MG63 (cell line): Measurements from ENCODE around the gene TTLL11. TPM values are rescaled to one million over a fixed set of nuclear protein-coding genes. Genes with fewer than 3 reads are reported as not detected.

ENCODE experiments used
- DNase-seq: peaks from one replicate; pipeline ENCODE4 v3.0.0-alpha.2; 2020
- H3K27me3 ChIP-seq: fragments of 250-450 bp; sonication (Bioruptor Pico); 2 replicates; pipeline ENCODE4 v1.5.1; 2020; ENCODE audit warnings: mild to moderate bottlenecking, moderate library complexity
- H3K36me3 ChIP-seq: fragments of 250-450 bp; sonication (Bioruptor Pico); 2 replicates; pipeline ENCODE4 v1.5.1; 2020; ENCODE audit warnings: mild to moderate bottlenecking, moderate library complexity
- H3K4me3 ChIP-seq: fragments of 250-450 bp; sonication (Bioruptor Pico); 2 replicates; pipeline ENCODE4 v1.5.1; 2020; ENCODE audit warnings: mild to moderate bottlenecking, moderate library complexity
- H3K9me3 ChIP-seq: fragments of 250-450 bp; sonication (Bioruptor Pico); 2 replicates; pipeline ENCODE4 v1.5.1; 2020; ENCODE audit warnings: mild to moderate bottlenecking, moderate library complexity
- total RNA-seq: library from RNA; depleted of rRNA; stranded (reverse); fragments of >200 nt; shearing (Covaris generic); gene quantifications from 2 replicates; pipeline ENCODE4 v1.2.3, GENCODE V29; 2014; ENCODE audit warnings: low replicate concordance

TTLL11 gene
- total RNA-seq, 1 experiment from 2014 or later, result 3.2 TPM

DNA sequence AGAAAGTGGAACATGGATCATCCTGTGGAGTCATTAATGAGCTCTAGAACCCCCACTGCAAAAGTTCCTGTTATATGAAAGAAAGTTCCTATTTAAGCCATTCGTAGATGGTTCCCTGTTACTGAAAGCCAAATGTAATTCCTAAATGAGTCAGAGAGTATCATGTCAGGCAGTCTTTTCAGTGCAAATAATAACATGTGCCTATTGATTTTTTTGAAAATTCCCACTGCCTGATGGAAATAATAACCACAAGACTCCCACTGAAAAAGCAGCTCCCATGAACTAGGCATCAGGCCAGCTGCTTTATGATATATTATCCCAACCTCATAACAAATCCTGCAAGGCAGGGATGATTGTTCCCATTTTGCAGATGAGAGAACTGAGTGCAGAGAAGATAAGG lies 224.5 kb downstream of the TTLL11 start:
- H3K9me3 ChIP-seq, result no peaks in the 10 kb centered on the region
- DNase-seq, result no peak
- H3K27me3 ChIP-seq, result no peaks in the 10 kb centered on the region
- H3K36me3 ChIP-seq, result no peaks in the 10 kb centered on the region
- H3K4me3 ChIP-seq, result no peak overlapping the region

DNA sequence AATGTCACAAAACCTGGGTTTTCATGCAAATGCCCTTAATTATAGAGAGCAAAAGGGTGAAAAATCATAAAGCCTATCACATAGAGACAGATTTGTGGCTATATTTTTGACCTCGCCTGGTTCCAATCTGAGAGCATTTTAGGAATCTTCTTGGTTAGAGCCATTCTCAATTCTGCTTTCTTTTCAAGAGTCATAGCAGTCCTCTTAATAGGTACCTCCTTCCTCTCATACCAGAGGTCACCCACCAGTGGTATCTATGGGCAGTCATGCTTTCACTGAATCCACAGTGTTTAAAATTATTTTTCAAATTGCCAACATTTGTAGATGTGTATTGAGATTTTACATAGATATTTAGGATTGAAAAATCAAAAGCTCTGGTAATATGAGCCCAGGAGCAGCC lies 226.2 kb downstream of the TTLL11 start:
- DNase-seq, result no peak
- no peaks in the 10 kb centered on the region for H3K27me3 ChIP-seq
- H3K36me3 ChIP-seq, result no peaks in the 10 kb centered on the region
- no peak overlapping the region for H3K4me3 ChIP-seq
- H3K9me3 ChIP-seq, result no peaks in the 10 kb centered on the region

DNA sequence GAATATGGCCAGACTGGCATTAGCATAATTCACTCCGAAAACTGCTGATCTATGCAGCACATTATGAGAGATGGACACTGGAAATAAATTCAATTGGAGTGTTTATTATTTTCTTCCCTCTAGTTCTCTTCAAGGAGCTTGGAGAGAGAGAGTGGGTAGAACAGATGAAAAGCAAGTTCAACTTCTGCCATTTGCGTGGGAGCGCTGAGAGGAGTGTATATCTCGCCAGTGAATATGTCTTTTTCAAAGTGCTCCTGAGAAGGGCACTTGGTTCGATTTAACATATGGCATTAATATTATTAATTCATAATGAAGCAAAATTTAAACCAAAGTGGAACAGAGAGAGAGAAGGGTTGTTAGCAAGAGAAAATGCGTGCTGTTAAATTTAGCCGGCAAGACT lies 227.2 kb downstream of the TTLL11 start:
- H3K27me3 ChIP-seq, result no peaks in the 10 kb centered on the region
- H3K9me3 ChIP-seq, result no peaks in the 10 kb centered on the region
- no peaks in the 10 kb centered on the region for H3K36me3 ChIP-seq
- no peak overlapping the region for H3K4me3 ChIP-seq
- DNase-seq, result no peak

DNA sequence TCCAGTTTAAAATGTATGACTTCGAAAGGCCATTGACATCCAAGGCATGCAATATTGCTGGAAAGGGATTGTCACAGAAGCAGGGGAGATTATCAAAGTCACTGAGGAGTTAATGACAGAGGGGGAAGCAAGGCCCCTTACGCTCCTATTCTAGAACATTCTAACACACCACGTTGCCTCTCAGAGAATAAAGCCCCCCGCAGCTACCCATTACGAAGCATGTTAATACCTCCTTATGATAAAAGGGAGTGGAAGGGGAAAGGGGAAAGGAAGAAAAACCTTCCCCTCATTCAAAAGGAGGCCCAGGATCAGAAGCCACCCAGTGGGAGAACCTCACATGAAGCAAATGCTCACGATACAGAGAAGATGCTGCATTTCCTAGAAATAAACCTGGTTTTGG lies 228.0 kb downstream of the TTLL11 start:
- no peak for DNase-seq
- Histone ChIP-seq H3K4me3 (no peak overlapping the region), H3K9me3 (no peaks in the 10 kb centered on the region), H3K27me3 (no peaks in the 10 kb centered on the region), H3K36me3 (no peaks in the 10 kb centered on the region)

DNA sequence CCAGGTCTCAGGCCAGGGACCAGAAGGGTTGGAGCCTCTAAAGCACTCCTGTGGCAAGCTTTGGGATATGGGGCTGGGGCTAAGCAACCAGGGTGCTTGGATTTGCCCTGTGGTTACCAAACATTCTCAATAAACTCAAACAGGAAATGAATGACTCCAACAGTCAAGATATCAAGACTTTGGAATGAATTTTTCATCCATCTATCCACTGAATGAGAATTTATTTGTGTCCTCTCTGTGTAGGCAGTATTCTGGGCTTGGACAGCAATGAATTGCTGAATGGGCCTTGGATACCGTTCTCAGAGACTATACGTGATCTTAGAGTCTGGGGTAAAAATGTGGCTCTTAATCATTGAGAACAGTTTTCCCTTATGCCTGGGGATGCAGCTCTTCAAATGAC lies 229.2 kb downstream of the TTLL11 start:
- H3K9me3 ChIP-seq, result no peaks in the 10 kb centered on the region
- H3K36me3 ChIP-seq, result no peaks in the 10 kb centered on the region
- no peaks in the 10 kb centered on the region for H3K27me3 ChIP-seq
- DNase-seq, result no peak
- no peak overlapping the region for H3K4me3 ChIP-seq

DNA sequence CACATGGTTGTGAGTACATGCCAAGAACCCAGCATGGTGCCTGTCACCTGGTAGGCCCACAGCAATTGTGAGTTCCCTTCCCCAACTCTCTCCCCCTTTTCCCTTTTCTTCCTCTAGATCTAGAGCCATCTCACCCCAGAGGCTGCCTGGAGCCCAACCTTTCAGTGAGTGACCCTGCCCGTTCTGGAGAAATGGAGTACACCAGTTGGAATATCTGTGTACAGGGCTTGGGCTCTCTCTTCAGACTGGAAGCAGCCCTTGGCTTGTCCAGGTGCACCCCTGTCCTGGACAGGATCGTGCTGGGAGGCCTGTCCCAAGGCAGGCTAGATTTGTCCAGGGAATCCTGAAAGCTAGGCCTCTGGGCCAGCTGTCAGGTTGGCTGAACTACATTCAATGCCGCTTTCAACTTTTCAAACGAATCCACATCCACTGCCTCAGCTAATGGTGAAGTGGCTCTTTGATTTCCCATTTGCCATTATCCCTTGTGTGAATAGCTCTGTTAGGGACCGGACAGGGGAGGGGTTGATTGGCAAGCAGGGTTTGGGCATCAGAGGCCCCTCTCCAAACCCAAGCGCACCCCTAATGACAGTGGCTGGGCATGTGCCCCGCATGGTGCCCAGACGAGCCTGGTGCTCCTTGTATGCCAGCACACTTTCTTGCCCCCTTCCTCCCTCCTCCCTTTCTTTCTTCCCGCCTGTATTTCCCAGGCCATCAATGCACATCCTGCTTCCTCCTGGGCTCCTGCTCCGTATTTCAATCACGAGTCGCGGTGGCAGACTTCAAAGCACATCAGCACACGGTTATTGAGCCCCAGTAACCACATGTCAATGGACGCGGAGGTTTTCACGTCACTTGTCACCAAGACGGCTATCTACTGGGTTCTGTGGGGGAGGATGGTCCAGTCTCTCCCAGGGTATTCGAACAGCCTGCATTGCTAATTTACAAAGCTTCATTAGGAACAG lies 230.5 kb downstream of the TTLL11 start:
- H3K9me3 ChIP-seq, result no peaks in the 10 kb centered on the region
- DNase-seq, result no peak
- no peak overlapping the region for H3K4me3 ChIP-seq
- no peaks in the 10 kb centered on the region for H3K36me3 ChIP-seq
- no peaks in the 10 kb centered on the region for H3K27me3 ChIP-seq

DNA sequence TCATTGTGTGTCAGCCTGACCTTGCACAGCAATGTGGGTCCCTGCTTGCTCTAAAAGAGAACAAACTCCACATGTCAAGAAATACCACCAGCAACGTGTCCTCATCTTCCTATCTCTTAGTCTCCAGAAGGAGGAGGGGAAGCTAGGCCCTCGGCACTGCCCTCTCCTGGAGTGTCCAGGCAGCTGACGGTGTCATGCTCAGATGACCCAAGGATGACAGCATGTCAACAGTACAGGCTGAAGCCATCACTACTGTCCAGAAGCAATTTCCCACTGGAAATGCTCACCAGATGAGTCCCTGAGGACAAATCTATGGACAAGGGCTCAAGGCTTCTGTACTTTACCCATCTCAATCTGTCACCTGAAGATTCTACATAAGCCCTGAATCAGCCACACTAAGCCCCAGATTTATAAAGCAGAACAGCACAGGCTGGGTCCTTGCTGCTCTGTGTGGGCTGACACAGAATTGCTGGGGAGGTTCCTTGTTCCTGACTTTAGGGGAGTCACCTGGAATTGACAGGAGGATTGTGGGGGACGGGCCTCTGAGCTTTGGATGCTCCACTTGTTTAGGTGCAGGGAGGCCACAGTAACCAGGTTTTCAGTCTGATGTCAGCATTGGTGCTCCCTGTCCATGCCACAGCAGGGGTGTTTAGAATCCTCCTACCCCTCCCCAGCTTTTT lies 231.5 kb downstream of the TTLL11 start:
- H3K36me3 ChIP-seq, result no peaks in the 10 kb centered on the region
- no peaks in the 10 kb centered on the region for H3K9me3 ChIP-seq
- H3K4me3 ChIP-seq, result no peak overlapping the region
- no peak for DNase-seq
- no peaks in the 10 kb centered on the region for H3K27me3 ChIP-seq

DNA sequence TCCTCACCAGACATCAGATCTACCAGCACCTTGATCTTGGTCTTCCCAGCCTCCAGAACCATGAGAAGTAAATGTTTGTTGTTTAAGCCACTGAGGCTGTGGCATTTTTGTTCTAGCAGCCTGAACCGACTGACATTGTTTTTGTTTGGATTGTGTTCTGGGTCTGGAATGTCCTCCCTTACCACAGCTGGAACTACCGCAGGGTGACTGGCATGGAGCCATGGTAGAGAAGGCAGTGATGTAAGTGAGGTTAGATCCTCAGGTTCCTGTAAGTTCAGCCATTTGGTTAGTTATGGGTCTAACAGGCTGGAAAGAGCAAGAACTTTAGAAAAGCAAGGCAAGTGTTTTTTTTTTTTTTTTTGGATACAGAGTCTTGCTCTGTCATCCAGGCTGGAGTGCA lies 232.4 kb downstream of the TTLL11 start:
- no peaks in the 10 kb centered on the region for H3K36me3 ChIP-seq
- H3K4me3 ChIP-seq, result no peak overlapping the region
- H3K9me3 ChIP-seq, result no peaks in the 10 kb centered on the region
- no peaks in the 10 kb centered on the region for H3K27me3 ChIP-seq
- DNase-seq, result peak; percentile 74

DNA sequence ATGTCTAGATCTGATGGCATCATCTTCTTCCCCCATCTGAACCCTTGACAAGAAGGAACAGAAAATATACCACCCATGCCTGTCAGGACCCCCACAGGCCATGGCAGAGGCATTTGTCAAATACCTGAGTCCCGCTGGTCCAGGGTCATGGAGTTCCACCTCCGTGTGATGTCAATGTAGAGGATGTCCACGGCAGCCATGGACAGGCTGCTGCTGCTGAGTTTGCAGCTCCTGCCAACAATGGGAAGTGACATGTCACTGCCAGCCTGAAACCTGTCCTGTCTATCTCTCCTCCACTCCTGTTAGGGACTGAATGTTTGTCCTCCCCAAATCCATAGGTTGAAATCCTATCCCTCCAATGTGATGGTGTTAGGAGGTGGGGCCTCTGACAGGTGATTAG lies 232.9 kb downstream of the TTLL11 start:
- DNase-seq, result no peak
- Histone ChIP-seq H3K4me3 (no peak overlapping the region), H3K27me3 (no peaks in the 10 kb centered on the region), H3K36me3 (no peaks in the 10 kb centered on the region), H3K9me3 (no peaks in the 10 kb centered on the region)

DNA sequence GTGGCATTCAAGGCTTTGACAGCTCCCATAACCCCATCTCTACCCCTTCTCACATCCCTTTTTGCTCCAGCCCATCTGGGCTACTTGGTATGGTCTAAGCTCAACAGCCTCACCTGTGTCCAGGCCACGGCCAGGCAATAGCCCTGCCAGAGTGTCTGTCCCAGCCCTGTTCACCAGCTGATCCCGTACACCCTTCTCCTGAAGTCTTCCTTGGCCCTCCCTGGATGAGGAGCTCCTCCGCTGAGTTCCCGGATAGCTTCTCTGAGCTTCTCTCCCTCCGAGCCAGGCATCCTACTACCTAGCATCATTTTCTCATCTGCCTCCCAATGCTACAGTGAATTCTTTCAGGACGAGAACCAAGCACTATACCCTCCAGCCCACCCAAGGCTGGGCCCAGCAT lies 233.5 kb downstream of the TTLL11 start:
- no peaks in the 10 kb centered on the region for H3K9me3 ChIP-seq
- DNase-seq, result no peak
- H3K4me3 ChIP-seq, result no peak overlapping the region
- H3K36me3 ChIP-seq, result no peaks in the 10 kb centered on the region
- H3K27me3 ChIP-seq, result no peaks in the 10 kb centered on the region

DNA sequence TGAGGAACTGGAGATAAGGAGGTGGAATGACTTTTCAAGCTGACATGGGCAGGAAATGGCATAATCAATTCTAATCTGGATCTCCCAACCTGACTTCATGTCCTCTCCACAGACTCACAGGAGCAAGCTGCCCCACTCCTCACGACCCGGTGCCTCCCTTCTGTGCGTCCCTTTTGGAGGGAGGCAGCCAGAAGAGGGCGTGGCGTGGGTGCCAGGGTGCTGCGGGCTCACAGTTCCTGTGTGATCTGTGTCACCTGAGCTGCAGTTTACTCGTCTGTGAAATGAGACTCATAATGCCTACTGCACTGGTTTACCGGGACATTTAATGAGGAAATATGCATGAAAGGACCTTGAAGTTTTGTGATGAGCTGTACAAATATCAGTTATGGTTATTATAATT lies 234.3 kb downstream of the TTLL11 start:
- no peak for DNase-seq
- no peaks in the 10 kb centered on the region for H3K27me3 ChIP-seq

DNA sequence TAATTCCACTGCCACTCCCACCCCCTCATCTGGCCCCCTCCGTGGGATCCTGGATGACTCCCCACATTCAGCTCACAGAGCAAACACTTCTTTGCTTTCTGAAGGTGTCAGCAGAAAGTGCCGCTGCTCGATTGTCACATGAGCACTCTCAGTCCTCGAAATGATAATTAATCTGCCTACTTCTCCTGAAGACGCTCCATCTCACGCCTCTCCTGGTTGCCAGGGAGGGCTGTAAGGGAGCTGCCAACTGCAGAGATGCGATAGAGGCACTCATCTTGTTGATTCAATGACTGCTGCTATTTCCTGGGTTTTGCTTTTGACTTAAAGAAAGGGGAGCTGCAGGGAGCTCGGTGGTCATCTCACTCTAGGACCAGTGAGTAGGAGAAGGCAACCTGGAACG lies 235.2 kb downstream of the TTLL11 start:
- H3K27me3 ChIP-seq, result no peaks in the 10 kb centered on the region
- no peak overlapping the region for H3K4me3 ChIP-seq
- H3K9me3 ChIP-seq, result no peaks in the 10 kb centered on the region
- H3K36me3 ChIP-seq, result no peaks in the 10 kb centered on the region
- DNase-seq, result no peak

More for the DNA sequence above, 234.3 kb downstream of the TTLL11 start:
- Histone ChIP-seq H3K36me3 (no peaks in the 10 kb centered on the region), H3K4me3 (no peak overlapping the region), H3K9me3 (no peaks in the 10 kb centered on the region)

DNA sequence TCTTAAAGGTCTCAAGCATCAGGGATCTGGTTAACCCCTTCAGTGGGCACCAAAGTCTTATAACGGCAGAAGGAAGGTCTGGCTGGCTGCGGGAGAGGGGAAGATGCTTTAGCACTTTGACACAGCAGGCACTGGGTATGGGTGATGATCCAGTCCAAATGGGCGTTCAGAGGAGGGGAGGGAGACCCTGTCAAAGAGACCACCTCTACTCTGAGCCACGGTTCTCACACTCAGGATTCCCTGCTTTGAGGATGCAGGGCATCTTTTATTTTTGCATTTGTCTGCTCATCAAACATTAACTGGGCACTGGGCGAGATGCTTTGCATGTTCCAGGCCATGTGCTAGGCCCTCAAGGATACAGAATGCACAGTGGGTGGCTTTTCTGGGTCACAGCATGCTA lies 237.6 kb downstream of the TTLL11 start:
- Histone ChIP-seq H3K27me3 (no peaks in the 10 kb centered on the region), H3K4me3 (no peak overlapping the region), H3K9me3 (no peaks in the 10 kb centered on the region), H3K36me3 (no peaks in the 10 kb centered on the region)
- DNase-seq, result no peak

DNA sequence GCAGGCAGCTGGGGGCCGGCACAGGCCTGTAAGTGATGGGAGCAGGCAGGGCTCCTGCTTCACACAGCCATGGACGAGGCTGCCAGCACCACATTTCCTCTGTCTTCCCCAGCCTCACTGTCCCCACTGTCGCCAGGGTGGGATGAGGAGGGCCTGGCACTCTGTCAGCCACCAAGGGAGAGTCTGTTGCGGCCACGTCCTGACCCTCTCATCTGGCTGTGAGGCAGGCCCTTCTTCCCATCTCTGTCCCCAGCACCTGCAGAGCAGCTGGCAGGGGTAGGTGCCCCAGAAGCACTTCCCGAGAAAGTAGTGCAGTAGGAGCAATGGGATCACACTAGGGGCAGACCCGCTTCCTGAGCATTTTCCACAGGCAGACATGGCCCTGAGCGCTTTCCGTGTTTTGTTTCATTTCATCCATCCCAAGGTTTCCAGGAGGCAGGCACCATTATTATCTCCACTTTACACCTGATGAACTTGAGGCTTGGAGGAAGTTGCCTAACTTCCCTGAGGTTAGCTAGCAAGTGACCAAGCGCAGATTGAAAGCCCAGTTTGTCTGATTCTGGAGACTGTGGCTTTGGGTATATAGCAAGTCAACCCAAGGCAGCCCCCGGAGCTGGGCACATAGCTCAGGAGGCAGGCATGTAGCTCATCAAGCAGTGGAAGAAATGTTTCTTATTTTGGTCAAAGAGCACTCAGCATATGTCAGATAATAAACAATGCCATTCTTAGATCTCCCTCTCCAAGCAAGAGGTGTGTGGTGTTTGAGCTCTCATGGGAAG lies 239.3 kb downstream of the TTLL11 start:
- Histone ChIP-seq H3K4me3 (no peak overlapping the region), H3K36me3 (no peaks in the 10 kb centered on the region), H3K27me3 (no peaks in the 10 kb centered on the region), H3K9me3 (no peaks in the 10 kb centered on the region)
- no peak for DNase-seq

DNA sequence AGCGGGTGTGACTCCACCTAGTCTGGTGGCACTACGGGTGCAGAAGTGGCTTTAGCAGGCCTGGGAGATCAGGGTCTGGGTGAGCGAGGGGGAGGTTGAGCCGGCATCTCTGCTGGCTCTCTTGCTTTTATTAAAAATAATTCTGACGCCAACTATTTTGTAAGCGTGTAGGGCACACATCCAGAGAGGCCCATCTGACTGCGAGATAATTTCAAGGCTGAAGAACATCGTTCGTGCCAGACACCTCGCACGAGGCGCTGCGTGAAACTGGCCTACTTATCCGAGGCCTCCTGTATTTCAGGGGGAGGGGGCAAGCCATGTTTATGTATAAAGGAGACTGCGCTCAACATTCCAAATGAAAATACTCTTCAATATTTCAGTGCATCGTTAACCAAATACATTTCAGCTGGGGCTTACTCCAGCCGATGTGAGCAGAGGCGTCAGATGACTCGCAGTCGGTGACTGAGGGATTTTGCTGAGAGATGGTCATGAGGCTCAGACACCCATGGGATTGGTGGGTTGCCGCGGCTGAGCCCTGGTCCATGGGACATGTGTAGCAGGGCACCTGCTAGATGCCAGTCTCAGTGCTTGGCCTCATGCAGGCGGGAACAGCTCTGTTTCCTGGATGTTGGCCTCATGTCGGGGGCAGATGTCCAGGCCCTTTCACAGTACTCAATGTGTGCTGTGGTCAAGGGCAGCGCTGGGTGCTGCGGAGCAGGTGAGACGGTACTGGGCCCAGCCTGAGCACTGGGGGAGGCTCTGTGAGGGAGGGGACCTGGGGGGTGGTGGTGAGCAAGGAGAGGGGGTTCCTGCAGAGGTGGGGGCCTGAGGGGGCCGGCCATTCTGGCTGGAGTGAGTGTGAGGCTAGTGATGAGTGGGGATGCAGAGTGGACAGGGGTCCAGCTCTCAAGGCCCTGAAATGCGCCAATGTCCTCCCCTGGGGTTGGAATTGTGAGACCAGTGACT lies 240.2 kb downstream of the TTLL11 start:
- no peak overlapping the region for H3K4me3 ChIP-seq
- no peaks in the 10 kb centered on the region for H3K36me3 ChIP-seq
- no peaks in the 10 kb centered on the region for H3K9me3 ChIP-seq
- no peaks in the 10 kb centered on the region for H3K27me3 ChIP-seq
- no peak for DNase-seq

DNA sequence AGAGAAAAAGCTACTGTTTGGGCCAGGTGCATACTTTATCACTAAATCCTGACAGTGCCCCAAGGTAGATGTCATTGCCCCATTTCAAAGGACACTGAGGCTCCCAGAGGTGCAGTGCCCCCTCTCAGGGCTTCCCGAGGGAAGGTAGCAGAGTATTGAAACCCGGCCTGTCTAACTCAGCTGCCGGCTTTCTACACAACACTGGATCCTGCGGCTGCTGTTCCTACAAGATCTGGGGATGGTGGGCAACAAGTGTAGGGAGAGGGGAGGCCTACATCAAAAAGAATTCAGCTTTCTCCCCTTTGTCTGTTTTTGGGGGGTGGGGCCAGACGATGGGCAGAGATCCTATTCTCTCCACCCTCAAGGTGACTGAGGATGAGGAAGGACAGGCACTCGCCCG lies 240.9 kb downstream of the TTLL11 start:
- Histone ChIP-seq H3K27me3 (no peaks in the 10 kb centered on the region), H3K9me3 (no peaks in the 10 kb centered on the region), H3K4me3 (no peak overlapping the region), H3K36me3 (no peaks in the 10 kb centered on the region)
- no peak for DNase-seq
